ENCODE measurements around the gene ZBTB5. TPM values are rescaled to one million over a fixed set of nuclear protein-coding genes. Genes with fewer than 3 reads are reported as not detected.

The ZBTB5 gene
- total and polyA plus RNA-seq, 9 of the 15 experiments (the other 6 are each of a cell fraction or from before 2014, with no cell fraction given): 2.3 to 43.2 (median 15.5) TPM

DNA sequence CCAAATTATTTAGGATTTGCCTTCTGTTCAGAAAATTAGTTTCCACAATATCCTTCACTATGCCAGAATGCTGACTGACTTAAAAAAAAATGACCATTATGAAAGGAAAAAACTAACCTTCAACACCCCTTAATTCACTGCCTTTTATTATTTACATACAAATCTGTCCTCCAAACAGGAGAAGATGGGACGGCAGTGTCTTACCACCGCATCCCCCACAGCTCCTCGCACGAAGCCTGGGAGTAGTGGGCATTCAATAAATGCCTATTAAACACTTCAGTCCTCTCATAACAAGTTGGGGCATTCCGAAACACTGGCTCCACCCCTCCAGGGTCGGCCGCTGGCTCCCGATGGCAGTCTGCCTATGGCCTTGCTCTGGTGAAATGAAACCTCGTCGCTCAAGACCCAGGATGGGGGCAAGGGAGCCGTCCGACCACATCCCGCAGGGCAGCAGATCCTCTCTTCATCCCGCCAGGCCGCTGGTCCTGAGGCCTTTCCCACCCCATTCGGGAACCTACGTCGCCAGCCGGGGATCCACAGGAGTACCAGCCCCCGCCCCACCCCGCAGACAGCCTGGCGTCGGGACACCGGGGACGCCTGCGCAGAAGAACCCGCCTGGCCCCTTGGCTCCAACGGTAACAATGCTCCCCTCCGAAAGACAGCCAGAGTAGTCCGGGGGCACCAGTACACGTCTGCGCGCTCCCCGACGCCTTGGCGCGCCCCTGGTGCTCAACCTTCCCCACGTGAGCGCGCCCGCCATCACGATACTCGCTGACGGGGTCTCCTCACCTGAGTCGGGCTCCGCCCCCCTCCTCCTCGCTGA is 613 bp downstream of the ZBTB5 start (continued):
- TF ChIP-seq TAF1 (IDR thresholded peaks at IDR 0.05; ENCODE audit: control insufficient read depth, extremely low read depth, insufficient read depth, low read length, severe bottlenecking): peak; percentile 25
- no peak for TF ChIP-seq NFIX (CRISPR knock-in tag; IDR thresholded peaks at IDR 0.05; ENCODE audit: low read depth)
- TF ChIP-seq ZNF282 (CRISPR knock-in tag; IDR thresholded peaks at IDR 0.05): no peak
- TF ChIP-seq, protein P1, sequence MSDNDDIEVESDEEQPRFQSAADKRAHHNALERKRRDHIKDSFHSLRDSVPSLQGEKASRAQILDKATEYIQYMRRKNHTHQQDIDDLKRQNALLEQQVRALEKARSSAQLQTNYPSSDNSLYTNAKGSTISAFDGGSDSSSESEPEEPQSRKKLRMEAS (CRISPR knock-in tag; IDR thresholded peaks at IDR 0.05): peak; percentile 81; the same call in 1 of the 2 replicates
- no peak for TF ChIP-seq MYBL2 (IDR thresholded peaks at IDR 0.05; ENCODE audit: low read depth)
- TF ChIP-seq MYBL2 (CRISPR knock-in tag; IDR thresholded peaks at IDR 0.05; ENCODE audit: borderline replicate concordance): no peak
- no peak for TF ChIP-seq DIDO1 (tag; IDR thresholded peaks at IDR 0.05; ENCODE audit: low read depth)
- peak; percentile 75 for TF ChIP-seq KDM5B (IDR thresholded peaks at IDR 0.05; ENCODE audit: insufficient replicate concordance, low read depth, low read length)
- no peak for TF ChIP-seq ZKSCAN8 (CRISPR knock-in tag; IDR thresholded peaks at IDR 0.05)
- TF ChIP-seq, protein P2, sequence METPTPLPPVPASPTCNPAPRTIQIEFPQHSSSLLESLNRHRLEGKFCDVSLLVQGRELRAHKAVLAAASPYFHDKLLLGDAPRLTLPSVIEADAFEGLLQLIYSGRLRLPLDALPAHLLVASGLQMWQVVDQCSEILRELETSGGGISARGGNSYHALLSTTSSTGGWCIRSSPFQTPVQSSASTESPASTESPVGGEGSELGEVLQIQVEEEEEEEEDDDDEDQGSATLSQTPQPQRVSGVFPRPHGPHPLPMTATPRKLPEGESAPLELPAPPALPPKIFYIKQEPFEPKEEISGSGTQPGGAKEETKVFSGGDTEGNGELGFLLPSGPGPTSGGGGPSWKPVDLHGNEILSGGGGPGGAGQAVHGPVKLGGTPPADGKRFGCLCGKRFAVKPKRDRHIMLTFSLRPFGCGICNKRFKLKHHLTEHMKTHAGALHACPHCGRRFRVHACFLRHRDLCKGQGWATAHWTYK (CRISPR knock-in tag; IDR thresholded peaks at IDR 0.05): no peak
- 0 out of 2 replicates have a peak, but pooled peaks have one; percentile 16 for TF ChIP-seq NCOA1 (IDR thresholded peaks at IDR 0.05; ENCODE audit: low read depth)
- TF ChIP-seq FOS (IDR thresholded peaks at IDR 0.05; ENCODE audit: extremely low read depth, insufficient read length): no peak
- TF ChIP-seq GTF2E2 (tag; IDR thresholded peaks at IDR 0.05): no peak
- TF ChIP-seq, protein P3, sequence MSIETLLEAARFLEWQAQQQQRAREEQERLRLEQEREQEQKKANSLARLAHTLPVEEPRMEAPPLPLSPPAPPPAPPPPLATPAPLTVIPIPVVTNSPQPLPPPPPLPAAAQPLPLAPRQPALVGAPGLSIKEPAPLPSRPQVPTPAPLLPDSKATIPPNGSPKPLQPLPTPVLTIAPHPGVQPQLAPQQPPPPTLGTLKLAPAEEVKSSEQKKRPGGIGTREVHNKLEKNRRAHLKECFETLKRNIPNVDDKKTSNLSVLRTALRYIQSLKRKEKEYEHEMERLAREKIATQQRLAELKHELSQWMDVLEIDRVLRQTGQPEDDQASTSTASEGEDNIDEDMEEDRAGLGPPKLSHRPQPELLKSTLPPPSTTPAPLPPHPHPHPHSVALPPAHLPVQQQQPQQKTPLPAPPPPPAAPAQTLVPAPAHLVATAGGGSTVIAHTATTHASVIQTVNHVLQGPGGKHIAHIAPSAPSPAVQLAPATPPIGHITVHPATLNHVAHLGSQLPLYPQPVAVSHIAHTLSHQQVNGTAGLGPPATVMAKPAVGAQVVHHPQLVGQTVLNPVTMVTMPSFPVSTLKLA (conservative IDR thresholded peaks at IDR 0.05): no peak
- no peak for TF ChIP-seq MIER1 (IDR thresholded peaks at IDR 0.05; ENCODE audit: low read depth)
- TF ChIP-seq ZBTB33 (CRISPR knock-in tag; IDR thresholded peaks at IDR 0.05): no peak
- no peak for TF ChIP-seq ZNF518B (CRISPR knock-in tag; IDR thresholded peaks at IDR 0.05)
- TF ChIP-seq NCOA6 (IDR thresholded peaks at IDR 0.05): no peak
- TF ChIP-seq NR3C1 (CRISPR knock-in tag; IDR thresholded peaks at IDR 0.05): no peak

All from K562 (cell line).